HepG2 (cell line): ENCODE data around the gene KATNB1. TPM values are rescaled to one million over a fixed set of nuclear protein-coding genes. Genes with fewer than 3 reads are reported as not detected.

Source experiments
- GFI1 ChIP-seq: sonication (generic); formaldehyde crosslinking; IDR thresholded peaks from 2 replicates; pipeline ENCODE4 v1.5.0; 2020; ENCODE audit warnings: missing genetic modification reagents, mild to moderate bottlenecking, borderline replicate concordance
- HDAC2 ChIP-seq: sonication (generic); formaldehyde crosslinking; IDR thresholded peaks from 2 replicates; pipeline ENCODE4 v1.4.0; 2020; ENCODE audit warnings: missing genetic modification reagents
- TFAP4 ChIP-seq: sonication (generic); IDR thresholded peaks from 2 replicates; pipeline ENCODE4 v1.6.1; 2016; ENCODE audit warnings: low read depth, borderline replicate concordance
- ZFP1 ChIP-seq: IDR thresholded peaks from 2 replicates; pipeline ENCODE4 v1.6.1; 2016
- ZMYM2 ChIP-seq: sonication (generic); formaldehyde crosslinking; IDR thresholded peaks from 2 replicates; pipeline ENCODE4 v1.8.0; 2022; ENCODE audit warnings: mild to moderate bottlenecking, missing genetic modification reagents
- ZNF142 ChIP-seq: sonication (generic); formaldehyde crosslinking; IDR thresholded peaks from 2 replicates; pipeline ENCODE4 v1.4.0; 2020; ENCODE audit warnings: missing genetic modification reagents
- ZNF24 ChIP-seq: fragments of 450-650 bp; IDR thresholded peaks from 2 replicates; pipeline ENCODE4 v1.6.1; 2017; ENCODE audit warnings: antibody characterized with exemption, mild to moderate bottlenecking
- ZNF317 ChIP-seq: sonication (generic); formaldehyde crosslinking; IDR thresholded peaks from 2 replicates; pipeline ENCODE4 v1.5.0; 2020; ENCODE audit warnings: mild to moderate bottlenecking, missing genetic modification reagents
- ZNF546 ChIP-seq: sonication (generic); formaldehyde crosslinking; conservative IDR thresholded peaks from 2 replicates; pipeline ENCODE4 v1.8.1; 2023; ENCODE audit warnings: mild to moderate bottlenecking, missing genetic modification reagents
- ZNF746 ChIP-seq: sonication (generic); formaldehyde crosslinking; IDR thresholded peaks from 2 replicates; pipeline ENCODE4 v1.8.0; 2022; ENCODE audit warnings: mild to moderate bottlenecking, missing genetic modification reagents
- ZNF800 ChIP-seq: sonication (generic); formaldehyde crosslinking; IDR thresholded peaks from 2 replicates; pipeline ENCODE4 v1.4.0; 2020; ENCODE audit warnings: missing genetic modification reagents
- polyA plus RNA-seq, 8 experiments: library from polyadenylated mRNA; depleted of rRNA in 3 of 8; stranded (reverse) in 7 of 8; unstranded in 1 of 8; fragments of >200 nt; fragmentation: Illumina TruSeq in 4 of 8; extraction: Trizol in 4 of 8; gene quantifications; 2 replicates each; pipeline versions ENCODE4 v1.2.1 to v1.2.3, GENCODE V29; 2011 to 2016; ENCODE audit warnings: low read depth in 4 of 8, missing spikeins in 1 of 8, mixed read lengths in 1 of 8; ENCODE audit not compliant: insufficient read depth in 1 of 8
- total RNA-seq, 5 experiments: library from RNA; depleted of rRNA; stranded (reverse); fragments of >200 nt; fragmentation: Illumina TruSeq; extraction: Trizol; gene quantifications; 2 replicates each; pipeline ENCODE4 v1.2.3, GENCODE V29; 2016; ENCODE audit warnings: low read depth in 1 of 5
- TF ChIP-seq, protein P1 (sequence below): sonication (generic); formaldehyde crosslinking; IDR thresholded peaks from 2 replicates; pipeline ENCODE4 v1.4.0; 2020; ENCODE audit warnings: missing genetic modification reagents
- TF ChIP-seq, protein P2 (sequence below): IDR thresholded peaks from 2 replicates; pipeline ENCODE4 v1.4.0; 2020; ENCODE audit warnings: mild to moderate bottlenecking, missing genetic modification reagents

The KATNB1 gene
- total and polyA plus RNA-seq, 2 of the 13 experiments (the other 11 are each of a cell fraction or from before 2014, with no cell fraction given): 31.5 to 43.5 TPM

GRCh38 chr16:57797526-57798266 lies 62.1 kb downstream of the KATNB1 start (continued):
- TF ChIP-seq HDAC2 (peak; percentile 90), GFI1 (CRISPR knock-in tag) (peak; percentile 28; the same call in 1 of the 2 replicates), ZNF142 (CRISPR knock-in tag) (0 out of 2 replicates have a peak, but pooled peaks have one; percentile 38), TFAP4 (peak; percentile 97; the same call in 1 of the 2 replicates), ZNF746 (peak; percentile 68), ZNF800 (CRISPR knock-in tag) (peak; percentile 80), ZFP1 (CRISPR knock-in tag) (no peak), ZNF546 (CRISPR knock-in tag) (peak; percentile 88; the same call in 1 of the 2 replicates), ZNF24 (no peak), ZNF317 (CRISPR knock-in tag) (peak; percentile 82; the same call in 1 of the 2 replicates), ZMYM2 (CRISPR knock-in tag) (no peak)
- TF ChIP-seq, protein P1, sequence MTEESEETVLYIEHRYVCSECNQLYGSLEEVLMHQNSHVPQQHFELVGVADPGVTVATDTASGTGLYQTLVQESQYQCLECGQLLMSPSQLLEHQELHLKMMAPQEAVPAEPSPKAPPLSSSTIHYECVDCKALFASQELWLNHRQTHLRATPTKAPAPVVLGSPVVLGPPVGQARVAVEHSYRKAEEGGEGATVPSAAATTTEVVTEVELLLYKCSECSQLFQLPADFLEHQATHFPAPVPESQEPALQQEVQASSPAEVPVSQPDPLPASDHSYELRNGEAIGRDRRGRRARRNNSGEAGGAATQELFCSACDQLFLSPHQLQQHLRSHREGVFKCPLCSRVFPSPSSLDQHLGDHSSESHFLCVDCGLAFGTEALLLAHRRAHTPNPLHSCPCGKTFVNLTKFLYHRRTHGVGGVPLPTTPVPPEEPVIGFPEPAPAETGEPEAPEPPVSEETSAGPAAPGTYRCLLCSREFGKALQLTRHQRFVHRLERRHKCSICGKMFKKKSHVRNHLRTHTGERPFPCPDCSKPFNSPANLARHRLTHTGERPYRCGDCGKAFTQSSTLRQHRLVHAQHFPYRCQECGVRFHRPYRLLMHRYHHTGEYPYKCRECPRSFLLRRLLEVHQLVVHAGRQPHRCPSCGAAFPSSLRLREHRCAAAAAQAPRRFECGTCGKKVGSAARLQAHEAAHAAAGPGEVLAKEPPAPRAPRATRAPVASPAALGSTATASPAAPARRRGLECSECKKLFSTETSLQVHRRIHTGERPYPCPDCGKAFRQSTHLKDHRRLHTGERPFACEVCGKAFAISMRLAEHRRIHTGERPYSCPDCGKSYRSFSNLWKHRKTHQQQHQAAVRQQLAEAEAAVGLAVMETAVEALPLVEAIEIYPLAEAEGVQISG (CRISPR knock-in tag): peak; percentile 57; the same call in 1 of the 2 replicates
- TF ChIP-seq, protein P2, sequence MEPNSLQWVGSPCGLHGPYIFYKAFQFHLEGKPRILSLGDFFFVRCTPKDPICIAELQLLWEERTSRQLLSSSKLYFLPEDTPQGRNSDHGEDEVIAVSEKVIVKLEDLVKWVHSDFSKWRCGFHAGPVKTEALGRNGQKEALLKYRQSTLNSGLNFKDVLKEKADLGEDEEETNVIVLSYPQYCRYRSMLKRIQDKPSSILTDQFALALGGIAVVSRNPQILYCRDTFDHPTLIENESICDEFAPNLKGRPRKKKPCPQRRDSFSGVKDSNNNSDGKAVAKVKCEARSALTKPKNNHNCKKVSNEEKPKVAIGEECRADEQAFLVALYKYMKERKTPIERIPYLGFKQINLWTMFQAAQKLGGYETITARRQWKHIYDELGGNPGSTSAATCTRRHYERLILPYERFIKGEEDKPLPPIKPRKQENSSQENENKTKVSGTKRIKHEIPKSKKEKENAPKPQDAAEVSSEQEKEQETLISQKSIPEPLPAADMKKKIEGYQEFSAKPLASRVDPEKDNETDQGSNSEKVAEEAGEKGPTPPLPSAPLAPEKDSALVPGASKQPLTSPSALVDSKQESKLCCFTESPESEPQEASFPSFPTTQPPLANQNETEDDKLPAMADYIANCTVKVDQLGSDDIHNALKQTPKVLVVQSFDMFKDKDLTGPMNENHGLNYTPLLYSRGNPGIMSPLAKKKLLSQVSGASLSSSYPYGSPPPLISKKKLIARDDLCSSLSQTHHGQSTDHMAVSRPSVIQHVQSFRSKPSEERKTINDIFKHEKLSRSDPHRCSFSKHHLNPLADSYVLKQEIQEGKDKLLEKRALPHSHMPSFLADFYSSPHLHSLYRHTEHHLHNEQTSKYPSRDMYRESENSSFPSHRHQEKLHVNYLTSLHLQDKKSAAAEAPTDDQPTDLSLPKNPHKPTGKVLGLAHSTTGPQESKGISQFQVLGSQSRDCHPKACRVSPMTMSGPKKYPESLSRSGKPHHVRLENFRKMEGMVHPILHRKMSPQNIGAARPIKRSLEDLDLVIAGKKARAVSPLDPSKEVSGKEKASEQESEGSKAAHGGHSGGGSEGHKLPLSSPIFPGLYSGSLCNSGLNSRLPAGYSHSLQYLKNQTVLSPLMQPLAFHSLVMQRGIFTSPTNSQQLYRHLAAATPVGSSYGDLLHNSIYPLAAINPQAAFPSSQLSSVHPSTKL (CRISPR knock-in tag): peak; percentile 85
